Measurements from ENCODE around the gene CPNE6.

DNA sequence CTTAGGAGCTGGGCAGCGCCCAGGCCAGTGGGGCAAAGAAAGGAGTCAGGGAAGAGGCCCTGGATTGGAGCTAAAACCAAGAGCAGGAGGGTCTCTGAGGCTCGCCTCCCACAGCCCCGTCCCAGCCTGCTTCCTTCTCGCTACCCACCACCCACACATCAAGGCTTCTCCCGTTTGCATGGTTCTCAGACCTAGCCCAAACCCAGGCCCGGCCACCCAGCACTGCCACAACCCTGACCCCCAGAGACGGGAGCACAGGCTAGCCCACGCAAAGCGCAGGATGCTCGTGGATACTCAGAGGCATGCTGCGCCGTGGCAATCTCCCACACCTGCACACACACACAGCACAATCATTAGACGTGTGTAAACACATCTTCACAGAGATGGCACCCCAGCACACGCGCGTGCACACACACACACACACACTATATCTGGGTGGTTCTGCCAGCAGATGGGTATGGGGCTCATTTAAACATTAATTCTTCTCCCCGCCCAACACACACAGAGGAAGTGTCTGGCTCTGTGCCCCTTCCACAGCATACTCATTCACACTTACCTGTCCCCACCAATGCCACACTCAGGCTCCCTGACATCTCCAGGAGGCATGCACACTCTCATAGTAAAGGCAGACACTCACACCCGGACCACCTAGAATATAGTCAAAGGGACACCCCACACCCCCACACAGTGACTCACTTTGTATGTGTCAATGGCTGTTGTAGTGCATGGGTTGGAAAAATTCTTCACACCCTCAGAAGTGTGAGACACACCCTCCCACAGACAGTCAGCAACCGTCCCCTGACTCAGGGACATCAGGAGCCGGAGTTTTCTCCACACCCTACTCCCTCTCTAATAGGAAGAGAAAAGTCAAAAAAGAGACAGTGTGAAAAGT, 18.5 kb upstream of the CPNE6 start:
- no peak for TF ChIP-seq SPI1 (IDR thresholded peaks at IDR 0.05; ENCODE audit: low read depth, low read length)
- TF ChIP-seq POLR2A (IDR thresholded peaks at IDR 0.05; ENCODE audit: low read depth, low read length): no peak
- TF ChIP-seq POLR2AphosphoS5 (IDR thresholded peaks at IDR 0.05; ENCODE audit: low read depth, low read length): no peak
- no peak for TF ChIP-seq TAF1 (IDR thresholded peaks at IDR 0.05; ENCODE audit: low read depth, low read length)
- TF ChIP-seq PAX5 (IDR thresholded peaks at IDR 0.05; ENCODE audit: insufficient read depth, low read length, severe bottlenecking): no peak
- TF ChIP-seq POU2F2 (IDR thresholded peaks at IDR 0.05; ENCODE audit: low read depth, low read length): no peak
